Middle frontal gyrus (tissue), 1 donor: ENCODE data around the gene UBAC1.
A peak's percentile ranks its signal among the peaks of the same experiment; 100 is the strongest.
"Not testable (repeated sequence)": the region's sequence is repeated elsewhere in the genome, so short reads cannot be mapped to it uniquely, and the experiment has no call there.

Experiments used
- DNase-seq: peaks from one replicate; pipeline ENCODE4 v3.0.0-alpha.2; 2015; ENCODE audit warnings: low spot score; ENCODE audit errors: extremely low spot score

Gene UBAC1

GRCh38 chr9:135902655-135903357 lies 58.4 kb downstream of the UBAC1 start:
- no peak for DNase-seq

- DNase-seq = no peak
Observed at GRCh38 chr9:135901826-135902225, 59.3 kb downstream of the UBAC1 start.

GRCh38 chr9:135901031-135901758 lies 60.0 kb downstream of the UBAC1 start:
- DNase-seq = no peak

- no peak for DNase-seq
Observed at GRCh38 chr9:135898634-135899407, 62.4 kb downstream of the UBAC1 start.

- no peak for DNase-seq
Observed at GRCh38 chr9:135896626-135897025, 64.5 kb downstream of the UBAC1 start.

GRCh38 chr9:135896205-135896604 lies 65.0 kb downstream of the UBAC1 start:
- DNase-seq = no peak

GRCh38 chr9:135895202-135895848 lies 65.8 kb downstream of the UBAC1 start:
- no peak for DNase-seq

- DNase-seq = no peak
Observed at GRCh38 chr9:135893104-135893503, 68.1 kb downstream of the UBAC1 start.

GRCh38 chr9:135892327-135892726 lies 68.8 kb downstream of the UBAC1 start:
- DNase-seq = not testable (repeated sequence)

GRCh38 chr9:135891027-135891631 lies 70.0 kb downstream of the UBAC1 start:
- no peak for DNase-seq

- no peak for DNase-seq
Observed at GRCh38 chr9:135890190-135891026, 70.8 kb downstream of the UBAC1 start.

- no peak for DNase-seq
Observed at GRCh38 chr9:135889564-135890189, 71.5 kb downstream of the UBAC1 start.

GRCh38 chr9:135888766-135889394 lies 72.3 kb downstream of the UBAC1 start:
- no peak for DNase-seq

- DNase-seq = no peak
Observed at GRCh38 chr9:135888126-135888765, 72.9 kb downstream of the UBAC1 start.

GRCh38 chr9:135887585-135888050 lies 73.6 kb downstream of the UBAC1 start:
- no peak for DNase-seq

GRCh38 chr9:135887021-135887507 lies 74.1 kb downstream of the UBAC1 start:
- peak; percentile 24 for DNase-seq

- no peak for DNase-seq
Observed at GRCh38 chr9:135886147-135886981, 74.8 kb downstream of the UBAC1 start.
